ENCODE results near the gene ANXA7.

DNA sequence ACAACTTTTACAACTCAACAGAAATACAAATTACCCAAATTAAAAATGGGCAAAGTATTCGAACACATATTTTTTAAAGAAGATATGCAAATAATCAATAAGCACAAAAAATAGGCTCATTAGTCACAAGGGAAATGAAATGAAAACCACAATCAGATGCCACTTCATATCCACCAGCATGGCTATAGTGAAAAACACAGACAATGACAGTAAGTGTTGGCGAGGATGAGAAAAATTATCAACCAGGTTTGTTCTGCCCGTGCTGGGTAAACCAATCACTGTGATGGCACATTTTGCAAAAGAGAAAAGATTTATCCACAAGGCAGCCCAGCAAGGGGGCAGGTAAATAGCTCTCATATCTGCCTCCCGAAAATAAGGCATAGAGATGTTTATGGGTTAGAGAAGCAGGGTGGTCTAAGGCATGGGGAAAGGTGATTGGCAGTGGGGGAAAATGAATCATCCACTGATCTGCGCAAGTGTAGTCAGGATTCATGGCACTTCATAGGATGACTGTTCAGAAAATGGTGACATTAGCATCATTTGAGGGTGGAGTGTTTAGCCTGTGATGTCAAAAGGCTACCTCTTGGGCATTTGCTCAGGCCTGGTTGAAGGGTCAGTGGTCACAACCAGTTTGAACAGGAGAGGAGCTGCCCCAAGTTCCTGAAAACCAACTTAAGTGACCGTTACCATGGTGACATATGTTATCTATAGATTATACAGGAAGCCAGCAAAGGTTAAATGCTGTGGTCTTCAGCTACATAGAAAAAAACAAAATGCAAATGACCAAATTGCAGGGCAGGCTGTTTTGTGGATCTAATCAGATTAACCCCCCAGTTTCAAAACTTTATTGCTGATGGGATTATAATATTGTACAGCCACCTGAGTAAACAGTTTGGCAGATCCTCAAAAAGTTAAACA lies 47.2 kb downstream of the ANXA7 start:
- no peak for TF ChIP-seq MAX (CRISPR knock-in tag; IDR thresholded peaks at IDR 0.05)
- TF ChIP-seq, protein P1, sequence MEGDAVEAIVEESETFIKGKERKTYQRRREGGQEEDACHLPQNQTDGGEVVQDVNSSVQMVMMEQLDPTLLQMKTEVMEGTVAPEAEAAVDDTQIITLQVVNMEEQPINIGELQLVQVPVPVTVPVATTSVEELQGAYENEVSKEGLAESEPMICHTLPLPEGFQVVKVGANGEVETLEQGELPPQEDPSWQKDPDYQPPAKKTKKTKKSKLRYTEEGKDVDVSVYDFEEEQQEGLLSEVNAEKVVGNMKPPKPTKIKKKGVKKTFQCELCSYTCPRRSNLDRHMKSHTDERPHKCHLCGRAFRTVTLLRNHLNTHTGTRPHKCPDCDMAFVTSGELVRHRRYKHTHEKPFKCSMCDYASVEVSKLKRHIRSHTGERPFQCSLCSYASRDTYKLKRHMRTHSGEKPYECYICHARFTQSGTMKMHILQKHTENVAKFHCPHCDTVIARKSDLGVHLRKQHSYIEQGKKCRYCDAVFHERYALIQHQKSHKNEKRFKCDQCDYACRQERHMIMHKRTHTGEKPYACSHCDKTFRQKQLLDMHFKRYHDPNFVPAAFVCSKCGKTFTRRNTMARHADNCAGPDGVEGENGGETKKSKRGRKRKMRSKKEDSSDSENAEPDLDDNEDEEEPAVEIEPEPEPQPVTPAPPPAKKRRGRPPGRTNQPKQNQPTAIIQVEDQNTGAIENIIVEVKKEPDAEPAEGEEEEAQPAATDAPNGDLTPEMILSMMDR (IDR thresholded peaks at IDR 0.05), result no peak

Data from WTC11 (cell line).